ENCODE results near the gene COL20A1.
A peak's percentile ranks its signal among the peaks of the same experiment; 100 is the strongest.

GRCh38 chr20:63381781-63382431 lies 88.9 kb downstream of the COL20A1 start:
- TF ChIP-seq CTCF (conservative IDR thresholded peaks at IDR 0.05) = peak; percentile 98
- TF ChIP-seq ZFX (IDR thresholded peaks at IDR 0.05) = no peak
